NB4 (cell line): ENCODE data around the gene CA10.

Experiments
- CTCF ChIP-seq: IDR thresholded peaks from one replicate; pipeline ENCODE4 v1.5.1; 2012; ENCODE audit warnings: low read depth, low read length
- MYC ChIP-seq: IDR thresholded peaks from 2 replicates; pipeline ENCODE4 v1.6.1; 2011; ENCODE audit warnings: low read depth, low read length
- POLR2A ChIP-seq: IDR thresholded peaks from 2 replicates; pipeline ENCODE4 v1.6.1; 2011; ENCODE audit warnings: mild to moderate bottlenecking; ENCODE audit not compliant: insufficient read length; ENCODE audit errors: extremely low read depth

GRCh38 chr17:51661403-51661802, 497.1 kb downstream of the CA10 start:
- no peak for TF ChIP-seq CTCF
- TF ChIP-seq POLR2A, result no peak
- TF ChIP-seq MYC, result no peak
